Panc1 (cell line): Measurements from ENCODE around the gene HSBP1. TPM values are rescaled to one million over a fixed set of nuclear protein-coding genes. Genes with fewer than 3 reads are reported as not detected.

Source experiments
- ATAC-seq: fragments of 200-7000 bp; cut with Tn5 transposase; 2 replicates; pipeline ENCODE4 v1.9.1; 2020; ENCODE audit warnings: mild to moderate bottlenecking, moderate library complexity
- BruUV-seq: library from RNA; stranded (reverse); fragments of 400-500 nt; replicated peaks from 2 replicates; lab custom pipeline; 2021; lab: Mats Ljungman, UMichigan
- CTCF ChIA-PET: fragments of 300-600 bp; sonication (Branson Sonifier 250); formaldehyde crosslinking; loops from one replicate; lab custom pipeline; 2022; ENCODE audit warnings: antibody characterized with exemption; lab: Charles Lee
- POLR2A ChIA-PET: fragments of 300-600 bp; sonication (Branson Sonifier 250); formaldehyde crosslinking; loops from one replicate; lab custom pipeline; 2022; ENCODE audit warnings: antibody characterized with exemption; lab: Charles Lee
- DNase-seq: peaks from one replicate; pipeline ENCODE4 v3.0.0-alpha.2; 2010; ENCODE audit warnings: low read depth, low spot score
- H3K27ac ChIP-seq: 2 replicates; pipeline ENCODE4 v1.5.1; 2011; ENCODE audit warnings: mild to moderate bottlenecking, low read length, inconsistent platforms
- H3K27me3 ChIP-seq: fragments of 200-500 bp; sonication (Bioruptor generic); 2 replicates; pipeline ENCODE4 v1.6.0; 2014; ENCODE audit warnings: low read length, inconsistent platforms; ENCODE audit not compliant: control insufficient read depth, insufficient read depth
- H3K36me3 ChIP-seq: fragments of 200-500 bp; sonication (Bioruptor generic); 2 replicates; pipeline ENCODE4 v1.5.1; 2014; ENCODE audit warnings: inconsistent platforms, mild to moderate bottlenecking, low read length, moderate library complexity; ENCODE audit not compliant: control insufficient read depth, insufficient read depth
- H3K4me1 ChIP-seq: 2 replicates; pipeline ENCODE4 v1.5.1; 2011; ENCODE audit warnings: inconsistent platforms, mild to moderate bottlenecking, low read length, moderate library complexity; ENCODE audit not compliant: control insufficient read depth, insufficient read depth
- H3K4me3 ChIP-seq, 2 experiments: 2 replicates each; pipeline ENCODE4 v1.5.1; 2011 to 2012; ENCODE audit warnings: low read depth in 2 of 2, low read length in 2 of 2, mild to moderate bottlenecking in 2 of 2, inconsistent platforms in 1 of 2, moderate library complexity in 1 of 2
- H3K9me3 ChIP-seq: fragments of 200-500 bp; sonication (Bioruptor generic); 2 replicates; pipeline ENCODE4 v1.5.1; 2014; ENCODE audit warnings: low read depth, mild to moderate bottlenecking, inconsistent platforms, low read length, moderate library complexity; ENCODE audit not compliant: control insufficient read depth, insufficient read depth
- POLR2AphosphoS5 ChIP-seq: IDR thresholded peaks from 2 replicates; pipeline ENCODE4 v1.6.1; 2012; ENCODE audit warnings: mild to moderate bottlenecking, low read depth, low read length, moderate library complexity
- SIN3A ChIP-seq: IDR thresholded peaks from 2 replicates; pipeline ENCODE4 v1.6.1; 2012; ENCODE audit warnings: low read depth, mild to moderate bottlenecking, low read length, moderate library complexity, borderline replicate concordance; ENCODE audit not compliant: insufficient read depth
- TCF7L2 ChIP-seq: IDR thresholded peaks from 2 replicates; pipeline ENCODE4 v1.6.1; 2011; ENCODE audit warnings: mild to moderate bottlenecking, low read depth, low read length, inconsistent platforms
- in situ Hi-C: cut with HindIII; loops from 2 replicates; pipeline ENCODE4 v1.10.0; 2016; ENCODE audit warnings: low sequenced_read_pairs, low pct_unique_long_range_greater_than_20kb
- intact Hi-C: fragments of 100-400 bp; cut with micrococcal nuclease; formaldehyde crosslinking; loops from one replicate; pipeline ENCODE4 v1.10.0; 2022; ENCODE audit not compliant: unreplicated experiment
- total RNA-seq: library from RNA; stranded (reverse); gene quantifications from one replicate; pipeline ENCODE4 v1.2.1, GENCODE V29; 2021; ENCODE audit not compliant: unreplicated experiment
- TF ChIP-seq, protein P1 (sequence below), 2 experiments: IDR thresholded peaks; 2 replicates each; pipeline ENCODE4 v1.6.1; 2011 to 2012; ENCODE audit warnings: low read depth in 2 of 2, control low read depth in 1 of 2, low read length in 1 of 2, mild to moderate bottlenecking in 1 of 2, moderate library complexity in 1 of 2; ENCODE audit not compliant: insufficient read depth in 1 of 2
- TF ChIP-seq, protein P2 (sequence below): fragments of 450-650 bp; IDR thresholded peaks from 2 replicates; pipeline ENCODE4 v1.5.1; 2017; ENCODE audit warnings: mild to moderate bottlenecking

Gene HSBP1
- total RNA-seq, 1 experiment from 2014 or later = 117 TPM

DNA sequence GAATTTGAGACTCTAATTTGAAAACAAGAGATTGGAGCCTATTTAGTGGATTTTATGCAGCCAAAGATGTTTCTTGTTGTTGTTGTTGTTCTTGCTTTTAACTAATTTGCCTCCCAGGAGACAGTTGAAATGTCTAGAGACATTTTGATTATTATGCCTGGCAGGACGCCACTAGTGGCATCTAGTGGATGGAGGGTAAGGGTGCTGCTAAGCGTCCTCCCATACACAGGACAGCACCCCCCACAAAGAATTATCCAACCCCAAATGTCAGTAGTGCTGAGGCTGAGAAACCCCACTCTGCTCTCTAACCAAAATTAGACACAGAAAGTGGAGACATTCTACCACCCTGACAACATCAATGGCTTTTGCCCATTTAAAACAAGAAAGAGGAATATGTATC lies 15.4 kb upstream of the HSBP1 start:
- ChIA-PET CTCF (no interaction called here), POLR2A (no interaction called here)
- TF ChIP-seq TCF7L2 (no peak), POLR2AphosphoS5 (no peak), SIN3A (no peak)
- TF ChIP-seq, protein P1, sequence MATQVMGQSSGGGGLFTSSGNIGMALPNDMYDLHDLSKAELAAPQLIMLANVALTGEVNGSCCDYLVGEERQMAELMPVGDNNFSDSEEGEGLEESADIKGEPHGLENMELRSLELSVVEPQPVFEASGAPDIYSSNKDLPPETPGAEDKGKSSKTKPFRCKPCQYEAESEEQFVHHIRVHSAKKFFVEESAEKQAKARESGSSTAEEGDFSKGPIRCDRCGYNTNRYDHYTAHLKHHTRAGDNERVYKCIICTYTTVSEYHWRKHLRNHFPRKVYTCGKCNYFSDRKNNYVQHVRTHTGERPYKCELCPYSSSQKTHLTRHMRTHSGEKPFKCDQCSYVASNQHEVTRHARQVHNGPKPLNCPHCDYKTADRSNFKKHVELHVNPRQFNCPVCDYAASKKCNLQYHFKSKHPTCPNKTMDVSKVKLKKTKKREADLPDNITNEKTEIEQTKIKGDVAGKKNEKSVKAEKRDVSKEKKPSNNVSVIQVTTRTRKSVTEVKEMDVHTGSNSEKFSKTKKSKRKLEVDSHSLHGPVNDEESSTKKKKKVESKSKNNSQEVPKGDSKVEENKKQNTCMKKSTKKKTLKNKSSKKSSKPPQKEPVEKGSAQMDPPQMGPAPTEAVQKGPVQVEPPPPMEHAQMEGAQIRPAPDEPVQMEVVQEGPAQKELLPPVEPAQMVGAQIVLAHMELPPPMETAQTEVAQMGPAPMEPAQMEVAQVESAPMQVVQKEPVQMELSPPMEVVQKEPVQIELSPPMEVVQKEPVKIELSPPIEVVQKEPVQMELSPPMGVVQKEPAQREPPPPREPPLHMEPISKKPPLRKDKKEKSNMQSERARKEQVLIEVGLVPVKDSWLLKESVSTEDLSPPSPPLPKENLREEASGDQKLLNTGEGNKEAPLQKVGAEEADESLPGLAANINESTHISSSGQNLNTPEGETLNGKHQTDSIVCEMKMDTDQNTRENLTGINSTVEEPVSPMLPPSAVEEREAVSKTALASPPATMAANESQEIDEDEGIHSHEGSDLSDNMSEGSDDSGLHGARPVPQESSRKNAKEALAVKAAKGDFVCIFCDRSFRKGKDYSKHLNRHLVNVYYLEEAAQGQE (IDR thresholded peaks at IDR 0.05; ENCODE audit: insufficient read depth in 1 of 2, low read depth in 2 of 2, low read length in 1 of 2) = no peak
- TF ChIP-seq, protein P2, sequence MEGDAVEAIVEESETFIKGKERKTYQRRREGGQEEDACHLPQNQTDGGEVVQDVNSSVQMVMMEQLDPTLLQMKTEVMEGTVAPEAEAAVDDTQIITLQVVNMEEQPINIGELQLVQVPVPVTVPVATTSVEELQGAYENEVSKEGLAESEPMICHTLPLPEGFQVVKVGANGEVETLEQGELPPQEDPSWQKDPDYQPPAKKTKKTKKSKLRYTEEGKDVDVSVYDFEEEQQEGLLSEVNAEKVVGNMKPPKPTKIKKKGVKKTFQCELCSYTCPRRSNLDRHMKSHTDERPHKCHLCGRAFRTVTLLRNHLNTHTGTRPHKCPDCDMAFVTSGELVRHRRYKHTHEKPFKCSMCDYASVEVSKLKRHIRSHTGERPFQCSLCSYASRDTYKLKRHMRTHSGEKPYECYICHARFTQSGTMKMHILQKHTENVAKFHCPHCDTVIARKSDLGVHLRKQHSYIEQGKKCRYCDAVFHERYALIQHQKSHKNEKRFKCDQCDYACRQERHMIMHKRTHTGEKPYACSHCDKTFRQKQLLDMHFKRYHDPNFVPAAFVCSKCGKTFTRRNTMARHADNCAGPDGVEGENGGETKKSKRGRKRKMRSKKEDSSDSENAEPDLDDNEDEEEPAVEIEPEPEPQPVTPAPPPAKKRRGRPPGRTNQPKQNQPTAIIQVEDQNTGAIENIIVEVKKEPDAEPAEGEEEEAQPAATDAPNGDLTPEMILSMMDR = no peak
- no peak overlapping the region for H3K4me3 ChIP-seq
- in situ Hi-C loops = no loop called here
- intact Hi-C loops = no loop called here
- H3K36me3 ChIP-seq = no peaks in the 10 kb centered on the region
- no TSS peak for BruUV-seq
- H3K9me3 ChIP-seq = no peaks in the 10 kb centered on the region
- ATAC-seq (no peak), DNase-seq (no peak)
- no peaks in the 10 kb centered on the region for H3K4me1 ChIP-seq
- no peak overlapping the region for H3K27ac ChIP-seq
- no peaks in the 10 kb centered on the region for H3K27me3 ChIP-seq

DNA sequence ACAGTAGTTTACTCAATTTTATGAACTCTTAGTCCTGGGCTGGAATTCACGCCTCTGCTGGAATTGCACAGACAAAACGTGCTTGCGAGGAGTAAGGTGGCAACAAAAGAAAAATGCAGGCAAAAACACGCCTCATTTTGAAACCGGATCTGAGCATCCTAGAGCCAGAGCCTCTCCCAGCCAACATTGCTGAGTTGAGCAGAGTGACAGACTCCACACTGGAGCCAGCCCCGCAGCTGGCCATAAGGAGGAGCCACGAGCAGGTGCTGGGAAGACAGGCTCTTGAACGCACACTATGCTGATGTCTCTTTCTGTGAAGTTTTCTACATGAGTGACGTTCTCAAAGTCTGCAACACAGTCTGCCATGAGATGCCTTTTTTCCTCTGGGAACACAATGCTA lies 14.6 kb upstream of the HSBP1 start:
- no peak for ATAC-seq
- no peak overlapping the region for H3K4me3 ChIP-seq
- intact Hi-C loops (no loop called here), in situ Hi-C loops (no loop called here)
- no peaks in the 10 kb centered on the region for H3K36me3 ChIP-seq
- TF ChIP-seq, protein P1 (IDR thresholded peaks at IDR 0.05; ENCODE audit: insufficient read depth in 1 of 2, low read depth in 2 of 2, low read length in 1 of 2) = no peak
- TF ChIP-seq POLR2AphosphoS5 (no peak), SIN3A (no peak), TCF7L2 (no peak)
- TF ChIP-seq, protein P2 = no peak
- H3K9me3 ChIP-seq = no peaks in the 10 kb centered on the region
- CTCF ChIA-PET = no interaction called here
- POLR2A ChIA-PET = no interaction called here
- H3K27ac ChIP-seq = no peak overlapping the region
- DNase-seq = no peak
- H3K4me1 ChIP-seq = no peaks in the 10 kb centered on the region
- H3K27me3 ChIP-seq = no peaks in the 10 kb centered on the region
- BruUV-seq = no TSS peak
